Activated naive CD8-positive, alpha-beta T cell (primary cell): ENCODE results near the gene CCDC9B.
A peak's percentile ranks its signal among the peaks of the same experiment; 100 is the strongest.

Experiments used
- H3K27ac Mint-ChIP-seq: one replicate; pipeline ENCODE4 v1.8.0; 2021; ENCODE audit warnings: mixed read lengths
- H3K27me3 Mint-ChIP-seq: one replicate; pipeline ENCODE4 v1.8.0; 2021; ENCODE audit warnings: mixed read lengths
- H3K36me3 Mint-ChIP-seq: one replicate; pipeline ENCODE4 v1.8.0; 2021; ENCODE audit warnings: mixed read lengths
- H3K4me1 Mint-ChIP-seq: one replicate; pipeline ENCODE4 v1.8.0; 2021; ENCODE audit warnings: low read depth, mixed read lengths
- H3K4me3 Mint-ChIP-seq: one replicate; pipeline ENCODE4 v1.8.0; 2021; ENCODE audit warnings: mild to moderate bottlenecking, mixed read lengths
- H3K9me3 Mint-ChIP-seq: one replicate; pipeline ENCODE4 v1.8.0; 2021; ENCODE audit warnings: low read depth, mixed read lengths

The CCDC9B gene

GRCh38 chr15:40340740-40341400 is at the start of gene CCDC9B:
TSS of gene CCDC9B (minus strand) at chr15:40340939. CDS start at chr15:40340819, 120 bp downstream.
- H3K27me3 Mint-ChIP-seq = peaks cover 1% of the 10 kb centered on the region
- H3K4me1 Mint-ChIP-seq = peaks cover 4% of the 10 kb centered on the region
- H3K36me3 Mint-ChIP-seq = no peaks in the 10 kb centered on the region
- H3K9me3 Mint-ChIP-seq = no peaks in the 10 kb centered on the region
- no peak within 1 kb of the TSS for H3K27ac Mint-ChIP-seq
- H3K4me3 Mint-ChIP-seq = no peak within 1 kb of the TSS

- Mint-ChIP-seq H3K9me3 (no peaks in the 10 kb centered on the region), H3K36me3 (peaks cover 8% of the 10 kb centered on the region), H3K27me3 (no peaks in the 10 kb centered on the region), H3K27ac (peak overlapping the region; percentile 58), H3K4me3 (no peak overlapping the region), H3K4me1 (no peaks in the 10 kb centered on the region)
Measured at GRCh38 chr15:40389824-40390595, 49.3 kb upstream of the CCDC9B start.

- Mint-ChIP-seq H3K36me3 (peaks cover 8% of the 10 kb centered on the region), H3K27ac (no peak overlapping the region), H3K27me3 (no peaks in the 10 kb centered on the region), H3K9me3 (no peaks in the 10 kb centered on the region), H3K4me1 (no peaks in the 10 kb centered on the region), H3K4me3 (no peak overlapping the region)
Measured at GRCh38 chr15:40388941-40389823, 48.4 kb upstream of the CCDC9B start.

GRCh38 chr15:40386480-40386879 is 45.7 kb upstream of the CCDC9B start:
- Mint-ChIP-seq H3K9me3 (no peaks in the 10 kb centered on the region), H3K27me3 (no peaks in the 10 kb centered on the region), H3K27ac (no peak overlapping the region), H3K4me1 (peaks cover 9% of the 10 kb centered on the region), H3K4me3 (no peak overlapping the region), H3K36me3 (peaks cover 10% of the 10 kb centered on the region)

GRCh38 chr15:40382580-40383456 is 42.1 kb upstream of the CCDC9B start, which contains the start of gene KNSTRN:
TSS of gene KNSTRN (plus strand) at chr15:40382721. CDS start at chr15:40382836, 115 bp downstream.
- Mint-ChIP-seq H3K4me3 (peak within 1 kb of the TSS; percentile 92), H3K27ac (peak within 1 kb of the TSS; percentile 41), H3K36me3 (peaks cover 7% of the 10 kb centered on the region), H3K9me3 (no peaks in the 10 kb centered on the region), H3K27me3 (no peaks in the 10 kb centered on the region), H3K4me1 (peaks cover 9% of the 10 kb centered on the region)

GRCh38 chr15:40381818-40382529 is 41.2 kb upstream of the CCDC9B start:
- H3K4me1 Mint-ChIP-seq = peaks cover 9% of the 10 kb centered on the region
- no peak overlapping the region for H3K27ac Mint-ChIP-seq
- H3K27me3 Mint-ChIP-seq = no peaks in the 10 kb centered on the region
- H3K9me3 Mint-ChIP-seq = no peaks in the 10 kb centered on the region
- peaks cover 2% of the 10 kb centered on the region for H3K36me3 Mint-ChIP-seq
- H3K4me3 Mint-ChIP-seq = no peak overlapping the region

- no peak overlapping the region for H3K27ac Mint-ChIP-seq
- H3K4me3 Mint-ChIP-seq = no peak overlapping the region
- H3K36me3 Mint-ChIP-seq = peaks cover 2% of the 10 kb centered on the region
- no peaks in the 10 kb centered on the region for H3K9me3 Mint-ChIP-seq
- peaks cover 9% of the 10 kb centered on the region for H3K4me1 Mint-ChIP-seq
- no peaks in the 10 kb centered on the region for H3K27me3 Mint-ChIP-seq
Measured at GRCh38 chr15:40380636-40381035, 39.9 kb upstream of the CCDC9B start.

GRCh38 chr15:40379853-40380252 is 39.1 kb upstream of the CCDC9B start:
- H3K27ac Mint-ChIP-seq = no peak overlapping the region
- no peak overlapping the region for H3K4me3 Mint-ChIP-seq
- H3K27me3 Mint-ChIP-seq = no peaks in the 10 kb centered on the region
- H3K4me1 Mint-ChIP-seq = peaks cover 9% of the 10 kb centered on the region
- H3K9me3 Mint-ChIP-seq = no peaks in the 10 kb centered on the region
- peaks cover 2% of the 10 kb centered on the region for H3K36me3 Mint-ChIP-seq

- Mint-ChIP-seq H3K27me3 (no peaks in the 10 kb centered on the region), H3K4me1 (peaks cover 9% of the 10 kb centered on the region), H3K4me3 (no peak overlapping the region), H3K9me3 (no peaks in the 10 kb centered on the region), H3K27ac (no peak overlapping the region), H3K36me3 (peaks cover 2% of the 10 kb centered on the region)
Measured at GRCh38 chr15:40379374-40379773, 38.6 kb upstream of the CCDC9B start.

- Mint-ChIP-seq H3K36me3 (no peaks in the 10 kb centered on the region), H3K4me1 (peaks cover 2% of the 10 kb centered on the region), H3K27ac (no peak overlapping the region)
Measured at GRCh38 chr15:40377606-40378005, 36.9 kb upstream of the CCDC9B start.

GRCh38 chr15:40372981-40373380 is 32.2 kb upstream of the CCDC9B start:
- H3K4me1 Mint-ChIP-seq = peaks cover 3% of the 10 kb centered on the region
- H3K9me3 Mint-ChIP-seq = no peaks in the 10 kb centered on the region
- no peaks in the 10 kb centered on the region for H3K36me3 Mint-ChIP-seq
- H3K27me3 Mint-ChIP-seq = no peaks in the 10 kb centered on the region
- H3K4me3 Mint-ChIP-seq = no peak overlapping the region
- H3K27ac Mint-ChIP-seq = no peak overlapping the region

More at GRCh38 chr15:40377606-40378005, 36.9 kb upstream of the CCDC9B start:
- Mint-ChIP-seq H3K9me3 (no peaks in the 10 kb centered on the region), H3K27me3 (no peaks in the 10 kb centered on the region), H3K4me3 (no peak overlapping the region)

- no peaks in the 10 kb centered on the region for H3K27me3 Mint-ChIP-seq
- no peaks in the 10 kb centered on the region for H3K9me3 Mint-ChIP-seq
- H3K27ac Mint-ChIP-seq = no peak overlapping the region
- H3K4me1 Mint-ChIP-seq = peaks cover 20% of the 10 kb centered on the region
- no peaks in the 10 kb centered on the region for H3K36me3 Mint-ChIP-seq
- no peak overlapping the region for H3K4me3 Mint-ChIP-seq
Measured at GRCh38 chr15:40369971-40370370, 29.2 kb upstream of the CCDC9B start.

- no peak overlapping the region for H3K4me3 Mint-ChIP-seq
- H3K27me3 Mint-ChIP-seq = no peaks in the 10 kb centered on the region
- peaks cover 20% of the 10 kb centered on the region for H3K4me1 Mint-ChIP-seq
- H3K9me3 Mint-ChIP-seq = no peaks in the 10 kb centered on the region
- no peak overlapping the region for H3K27ac Mint-ChIP-seq
- H3K36me3 Mint-ChIP-seq = no peaks in the 10 kb centered on the region
Measured at GRCh38 chr15:40369474-40369869, 28.7 kb upstream of the CCDC9B start.
